GM19395 (cell line): ENCODE results near the gene CACNA1I.

ENCODE experiments used
- ATAC-seq: cut with Tn5 transposase; IDR thresholded peaks from one replicate; pipeline ENCODE4 v1.9.1; 2021; ENCODE audit warnings: mild to moderate bottlenecking, moderate library complexity; ENCODE audit not compliant: unreplicated experiment

CACNA1I gene

GRCh38 chr22:39567135-39567946, 3.2 kb upstream of the CACNA1I start:
- no peak for ATAC-seq

DNA sequence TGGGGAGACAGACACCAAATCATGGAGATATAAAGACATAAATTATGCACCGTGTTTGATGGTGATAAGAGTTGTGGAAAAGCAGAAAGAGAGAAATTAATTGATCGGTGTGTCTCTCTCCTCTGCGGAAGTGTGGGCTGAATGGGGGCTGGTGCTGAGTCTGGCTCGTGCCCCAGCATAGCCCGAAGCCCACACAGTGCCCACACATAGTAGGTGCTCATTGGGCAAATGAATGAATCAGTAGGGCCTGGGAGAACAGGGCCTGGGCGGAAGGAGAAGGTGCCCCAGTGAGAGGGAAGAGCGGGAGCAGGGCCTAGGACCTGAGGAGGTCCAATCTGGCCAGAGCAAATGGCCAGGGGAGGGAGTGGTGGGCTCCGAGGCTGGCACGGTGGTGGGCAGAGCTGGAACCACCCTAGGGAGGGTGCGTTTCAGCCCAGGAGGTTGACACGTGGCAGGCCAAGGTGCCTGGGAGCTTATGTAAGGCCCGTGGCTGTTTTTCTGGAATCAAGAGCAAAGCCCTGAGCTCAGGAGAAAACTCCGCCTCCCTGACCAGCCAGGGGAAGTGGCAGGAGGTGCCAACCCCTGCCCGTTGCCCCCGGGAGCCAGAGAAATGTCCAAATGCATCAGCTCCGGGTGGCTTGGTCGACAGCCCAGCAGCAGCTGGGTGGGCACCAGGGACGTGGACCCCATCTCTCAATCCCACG, 2.1 kb upstream of the CACNA1I start:
- ATAC-seq = no peak

- ATAC-seq = no peak
These were observed 1.5 kb upstream of the CACNA1I start for GRCh38 chr22:39569066-39569465.

DNA sequence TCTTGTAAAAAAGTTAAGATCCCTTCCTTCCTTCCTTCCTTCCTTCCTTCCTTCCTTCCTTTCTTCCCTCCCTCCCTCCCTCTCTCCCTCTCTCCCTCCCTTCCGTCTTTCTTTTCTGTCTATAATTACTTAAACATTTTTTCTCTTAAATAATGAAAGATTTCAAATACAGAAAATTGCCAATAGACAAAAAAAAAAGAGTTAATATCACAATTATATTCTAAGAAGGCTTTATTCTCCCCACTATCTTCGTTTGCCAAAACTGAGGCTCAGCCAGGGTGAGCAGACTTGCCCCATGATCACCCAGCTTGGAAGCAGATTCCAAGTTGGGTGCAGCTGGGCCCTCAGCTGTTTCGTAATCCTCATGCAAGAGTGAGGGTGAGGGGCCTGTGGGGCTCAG, 327 bp upstream of the CACNA1I start:
- ATAC-seq = no peak

- ATAC-seq = no peak
These were observed 985 bp downstream of the CACNA1I start for GRCh38 chr22:39571538-39571937.

DNA sequence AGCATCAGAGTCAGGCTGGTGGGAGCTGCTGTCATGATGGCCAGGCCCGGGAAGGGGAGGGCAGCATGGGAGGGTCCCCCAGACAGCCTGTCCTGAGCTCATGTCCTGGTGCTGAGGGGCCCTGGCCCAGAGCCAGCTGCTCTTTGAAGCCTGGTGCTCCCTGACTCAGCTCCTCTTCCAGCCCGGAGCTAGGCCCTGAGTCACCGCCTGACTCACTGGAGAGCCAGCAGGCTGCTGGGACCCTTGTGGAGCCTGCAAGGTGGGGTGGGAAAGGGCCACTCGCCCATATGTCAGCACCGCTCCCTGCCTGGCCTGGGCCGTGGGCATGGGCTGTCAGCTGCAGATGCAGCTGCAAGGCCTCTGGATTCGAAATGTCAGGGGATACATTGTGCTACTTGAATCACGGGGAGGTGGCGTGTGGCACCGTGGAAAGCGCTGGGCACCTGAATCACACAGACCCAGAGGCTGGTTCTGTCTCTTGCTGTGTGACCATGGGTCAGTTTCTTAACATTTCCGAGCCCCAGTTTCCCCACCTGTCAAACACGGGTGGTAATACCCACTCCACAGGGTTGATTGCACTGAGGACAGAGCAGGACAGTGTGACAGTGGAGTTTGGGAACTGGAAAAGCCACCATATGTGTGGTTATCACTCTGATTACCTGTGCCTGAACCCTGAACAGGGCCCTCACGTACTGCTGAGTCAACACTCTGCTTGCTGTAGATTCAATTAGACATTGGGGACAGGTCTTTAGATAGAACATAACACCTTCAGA, 4.4 kb downstream of the CACNA1I start:
- no peak for ATAC-seq

DNA sequence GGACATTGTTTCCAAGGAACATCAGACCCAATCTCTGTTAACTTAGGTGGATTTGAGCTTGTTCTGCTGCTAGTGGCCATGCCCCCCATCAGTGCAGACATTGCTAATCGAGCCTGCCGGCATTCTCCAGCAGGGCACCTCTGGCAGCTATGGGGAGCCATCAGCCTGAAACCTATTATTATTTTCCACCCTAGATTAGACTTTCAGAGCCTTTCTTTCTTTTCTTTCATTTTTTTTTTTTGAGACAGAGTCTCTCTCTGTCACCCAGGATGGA, 4.9 kb downstream of the CACNA1I start:
- no peak for ATAC-seq

DNA sequence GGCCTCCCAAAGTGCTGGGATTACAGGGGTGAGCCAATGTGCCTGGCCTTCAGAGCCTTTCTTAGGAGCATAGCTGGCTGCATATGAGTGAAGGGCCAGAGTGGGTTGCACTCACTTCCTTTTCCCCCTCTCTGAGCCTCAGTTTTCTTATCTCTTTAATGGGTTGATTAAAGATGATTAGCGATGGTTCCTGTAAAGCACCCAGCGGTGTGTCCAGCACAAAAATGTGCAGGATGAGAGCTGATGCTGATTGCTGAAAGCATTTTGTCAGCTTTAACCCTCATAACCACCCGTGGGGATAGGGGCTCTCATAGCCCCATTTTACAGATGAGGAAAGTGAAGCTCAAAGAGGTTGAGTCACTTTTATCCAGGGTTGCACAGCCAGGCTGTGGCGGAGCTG, 5.5 kb downstream of the CACNA1I start:
- ATAC-seq = no peak

DNA sequence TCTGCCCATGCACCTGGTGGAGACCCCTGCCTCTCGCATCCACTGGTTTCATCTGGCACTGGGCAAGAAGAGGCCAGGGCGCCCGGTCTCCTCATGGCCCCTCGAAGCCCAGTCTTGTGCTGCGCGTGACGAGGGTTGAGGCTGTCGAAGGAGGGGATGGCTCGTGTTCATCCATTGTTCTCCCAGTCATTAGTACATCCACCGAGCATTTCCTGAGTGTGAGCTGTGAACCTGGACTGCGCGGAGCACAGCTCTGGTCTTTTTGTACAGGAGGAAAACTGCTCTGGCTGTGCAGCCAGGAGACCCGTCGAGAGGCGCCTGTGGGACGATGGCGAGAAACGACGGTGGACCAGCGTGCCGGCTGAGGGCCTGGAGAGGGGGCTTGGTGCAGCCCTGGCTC, 6.8 kb downstream of the CACNA1I start:
- no peak for ATAC-seq

DNA sequence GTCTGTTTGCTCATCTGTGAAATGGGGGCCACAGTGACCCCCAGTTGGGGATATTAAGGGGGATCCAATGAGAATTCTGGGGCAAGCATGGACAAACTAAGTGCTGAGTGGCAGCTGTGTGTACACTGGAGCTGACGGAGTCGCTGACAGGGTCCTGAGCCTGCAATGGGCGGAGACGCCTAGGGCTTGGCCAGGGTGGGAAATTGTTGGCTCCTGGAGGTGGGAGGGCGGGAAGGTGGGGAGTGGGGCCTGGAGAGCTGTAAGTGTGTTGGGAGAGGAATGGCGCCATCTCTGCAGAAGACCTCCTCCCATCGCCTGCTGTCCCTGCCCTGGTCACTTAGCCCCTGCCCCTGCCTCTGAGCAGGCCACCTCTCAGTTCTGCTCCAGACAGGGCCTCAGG, 7.3 kb downstream of the CACNA1I start:
- no peak for ATAC-seq

GRCh38 chr22:39580006-39580441, 9.5 kb downstream of the CACNA1I start:
- no peak for ATAC-seq

GRCh38 chr22:39580795-39581194, 10.2 kb downstream of the CACNA1I start:
- ATAC-seq = no peak

- no peak for ATAC-seq
These were observed 10.8 kb downstream of the CACNA1I start for GRCh38 chr22:39581303-39581702.

DNA sequence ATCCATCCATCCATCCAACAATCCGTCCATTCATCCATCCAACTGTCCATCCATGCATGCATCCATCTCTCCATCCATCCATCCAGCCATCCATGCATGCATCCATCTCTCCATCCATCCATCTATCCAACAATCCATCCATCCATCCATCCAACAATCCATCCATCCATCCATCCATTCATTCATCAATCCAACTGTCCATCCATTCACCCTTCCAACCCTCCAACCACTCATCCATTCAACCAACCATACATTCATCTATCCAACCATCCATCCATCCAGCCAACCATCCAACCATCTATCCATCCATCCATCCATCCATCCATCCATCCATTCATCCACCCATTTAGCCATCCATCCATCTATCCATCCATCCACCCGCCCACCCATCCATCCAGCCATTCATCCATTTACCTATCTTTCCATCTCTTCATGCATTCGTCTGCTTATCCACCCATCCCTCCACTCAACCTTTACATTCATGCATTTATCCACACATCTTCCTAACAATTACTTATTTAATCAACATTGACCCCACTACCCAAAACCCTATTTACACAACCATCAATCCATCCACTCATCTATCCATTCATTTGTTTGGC, 12.6 kb downstream of the CACNA1I start:
- ATAC-seq = no peak

- no peak for ATAC-seq
These were observed 19.3 kb downstream of the CACNA1I start for GRCh38 chr22:39589875-39590274.

- no peak for ATAC-seq
These were observed 21.8 kb downstream of the CACNA1I start for GRCh38 chr22:39592081-39593065.

DNA sequence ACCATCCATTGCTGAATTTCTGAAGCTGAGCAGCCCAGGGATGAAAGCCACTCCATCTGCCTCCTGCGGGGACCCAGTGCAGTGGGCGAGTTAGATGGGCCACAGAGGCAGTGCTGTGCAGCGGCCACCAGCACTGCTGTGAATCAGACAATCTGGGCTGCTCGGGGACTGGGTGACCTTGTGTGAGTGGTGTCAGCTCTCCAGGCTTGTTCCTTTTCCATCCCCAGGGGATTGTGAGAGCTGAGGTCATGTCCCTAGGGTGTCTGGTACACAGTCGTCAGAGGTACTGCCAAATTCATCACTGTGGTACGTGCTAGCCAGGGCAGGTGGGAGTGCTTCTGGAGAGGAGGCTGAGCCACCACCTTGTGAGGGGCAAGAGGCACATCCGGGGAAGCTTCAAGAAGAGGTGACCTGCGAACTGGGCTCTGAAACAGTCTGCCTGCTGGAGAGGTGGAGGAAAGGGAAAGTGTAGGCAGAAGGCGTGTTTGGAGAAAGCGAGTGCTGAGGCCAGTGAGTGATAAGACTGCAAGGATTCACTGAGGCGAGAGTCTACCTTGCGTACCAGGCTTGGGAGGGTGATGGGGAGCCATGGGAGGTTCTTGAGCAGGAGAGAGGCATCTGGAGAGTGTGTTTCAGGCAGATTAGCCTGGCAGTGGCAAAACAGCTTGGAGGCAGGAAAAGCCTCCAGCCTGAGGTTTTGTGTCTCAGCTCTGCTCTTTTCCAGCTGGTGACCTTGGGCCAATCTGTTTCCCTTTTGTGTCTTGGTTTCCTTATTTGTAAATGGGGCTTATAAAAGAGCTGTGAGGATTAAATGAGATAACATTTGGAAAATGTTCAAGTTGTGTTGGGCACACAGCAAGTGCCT, 22.7 kb downstream of the CACNA1I start:
- no peak for ATAC-seq

- ATAC-seq = no peak
These were observed 23.4 kb downstream of the CACNA1I start for GRCh38 chr22:39593931-39594285.

- ATAC-seq = no peak
These were observed 23.9 kb downstream of the CACNA1I start for GRCh38 chr22:39594411-39594810.
